Heart right ventricle (tissue), 16 donors: ENCODE data around the gene HCRTR1. TPM values are rescaled to one million over a fixed set of nuclear protein-coding genes. Genes with fewer than 3 reads are reported as not detected.

Source experiments
- ATAC-seq, 8 donors: fragments of 200-7000 bp; cut with Tn5 transposase; one replicate each; pipeline ENCODE4 v1.9.1; 2020; ENCODE audit warnings: mild to moderate bottlenecking in 8 of 8, moderate library complexity in 8 of 8, moderate number of reproducible peaks in 1 of 8
- DNase-seq, 2 donors: peaks; one replicate each; pipeline ENCODE4 v3.0.0-alpha.2; 2020
- H3K27ac ChIP-seq, 10 donors: fragments of 200-600 bp; sonication (generic) in 2 of 10; one replicate each; pipeline versions ENCODE4 v1.5.0 to v1.8.0; 2020 to 2022; ENCODE audit warnings: mild to moderate bottlenecking in 3 of 10
- H3K27me3 ChIP-seq, 7 donors: fragments of 200-600 bp; one replicate each; pipeline ENCODE4 v1.8.0; 2021 to 2022; ENCODE audit warnings: mild to moderate bottlenecking in 2 of 7
- H3K36me3 ChIP-seq, 9 donors: fragments of 200-600 bp; sonication (generic) in 1 of 9; one replicate each; pipeline versions ENCODE4 v1.5.0 to v1.8.0; 2020 to 2022; ENCODE audit warnings: mild to moderate bottlenecking in 2 of 9
- H3K4me1 ChIP-seq, 9 donors: fragments of 200-600 bp; sonication (generic) in 1 of 9; one replicate each; pipeline versions ENCODE4 v1.5.0 to v1.8.0; 2020 to 2022; ENCODE audit warnings: mild to moderate bottlenecking in 4 of 9
- H3K4me3 ChIP-seq, 10 donors: fragments of 200-600 bp; sonication (generic) in 2 of 10; one replicate each; pipeline versions ENCODE4 v1.5.0 to v1.8.0; 2020 to 2022; ENCODE audit warnings: mild to moderate bottlenecking in 7 of 10, moderate library complexity in 2 of 10
- H3K9me3 ChIP-seq, 11 donors: fragments of 200-600 bp in 10 of 11; sonication (generic) in 2 of 11; one replicate each; pipeline versions ENCODE4 v1.5.0 to v1.8.0; 2013 to 2022; ENCODE audit warnings: mild to moderate bottlenecking in 2 of 11, control low read depth in 1 of 11, moderate library complexity in 1 of 11
- WGBS, 2 donors: extraction: QIAGEN DNeasy Blood & Tissue Kit; methylation state at CpG; one replicate each; pipeline ENCODE4 v1.1.7; 2013; ENCODE audit warnings: inconsistent platforms in 1 of 2; 5-methylcytosine and 5-hydroxymethylcytosine counted together
- intact Hi-C, 10 donors: fragments of 100-400 bp; cut with DNase I; formaldehyde crosslinking; loops; one replicate each; pipeline versions ENCODE4 v1.11.1 to v1.14.2; 2022
- long read RNA-seq, 3 donors: library from polyadenylated mRNA; unstranded; transcript quantifications; one replicate each; pipeline ENCODE4 v2.0.0, GENCODE V29; 2020 to 2021
- polyA plus RNA-seq, 2 donors: library from polyadenylated mRNA; stranded (reverse); fragments of 200-250 nt; gene quantifications; one replicate each; pipeline ENCODE4 v1.2.3, GENCODE V29; 2013
- total RNA-seq, 10 donors: library from RNA; stranded (reverse); fragmentation: NEBNext Ultra II Directional in 3 of 10; extraction: Animal tissue kit (Norgen Biotek cat#: 25700) in 3 of 10; gene quantifications; one replicate each; pipeline versions ENCODE4 v1.2.1 to v1.2.4, GENCODE V29; 2021 to 2023
- TF ChIP-seq, protein P1 (sequence below), 9 donors: fragments of 200-600 bp; sonication (generic) in 2 of 9; IDR thresholded peaks; one replicate each; pipeline versions ENCODE4 v1.5.0 to v1.8.0; 2021 to 2022; ENCODE audit warnings: antibody characterized with exemption in 9 of 9, mild to moderate bottlenecking in 5 of 9, moderate library complexity in 1 of 9
- donor health status: Arrhythmogenic right ventricular cardiomyopathy.
- donor health status: ischemic (EF 13 %, LVEDD 7.1; RV severe dilation, severe dysfunction).
- donor health status: healthy with polysubstance abuse.
- donor health status: DM: no; HTN: yes; CAD: no.
- donor health status: DM: no; HTN: no; CAD: no.
- donor health status: ischemic (EF 25% LVEDD 6.9; RV normal size, moderate dysfunction).
- donor health status: ischemic (EF 25% LVEDD 5.7; RV mildly dilated, moderate dysfunction).
- donor health status: healthy.
- donor health status: DM: yes; HTN: yes; CAD: no.
- donor health status: Ischemic cardiomyopathy.
- donor health status: ischemic (EF 35%, LVEDD 5.7; RV mildly dilated, moderate dysfunction).
- donor health status: nonischemic (EF 11% LVEDD 7.7; RV severe dilation, severe dysfunction).
- donor health status: DM: yes; HTN: yes; CAD: no.
- donor health status: PGD.
- donor health status: ischemic (EF 29% LVEDD 5.4; RV normal size, mild dysfunction).
- donor health status: nonischemic (EF 23%, LVEDD 6.1; RV moderate dilation, normal function).

Gene HCRTR1
- total RNA-seq (under 1 TPM in 6 of 10 donors, not detected in 4; 0.17 to 0.92 (median 0.37) TPM), polyA plus RNA-seq (1 to 10 TPM in 1 of 2 donors, under 1 TPM in 1; 0.20 to 1.5 TPM)
- long read RNA-seq, donor 1, partial matches to known transcripts: 0 of 1 reads
- long read RNA-seq, donor 1, other reads (novel, unspliced or antisense): 1 of 1 reads
- long read RNA-seq, donor 2, partial matches to known transcripts: 2 of 6 reads
- long read RNA-seq, donor 2, other reads (novel, unspliced or antisense): 4 of 6 reads
- long read RNA-seq, donor 3, partial matches to known transcripts: 0 of 4 reads
- long read RNA-seq, donor 3, other reads (novel, unspliced or antisense): 4 of 4 reads

DNA sequence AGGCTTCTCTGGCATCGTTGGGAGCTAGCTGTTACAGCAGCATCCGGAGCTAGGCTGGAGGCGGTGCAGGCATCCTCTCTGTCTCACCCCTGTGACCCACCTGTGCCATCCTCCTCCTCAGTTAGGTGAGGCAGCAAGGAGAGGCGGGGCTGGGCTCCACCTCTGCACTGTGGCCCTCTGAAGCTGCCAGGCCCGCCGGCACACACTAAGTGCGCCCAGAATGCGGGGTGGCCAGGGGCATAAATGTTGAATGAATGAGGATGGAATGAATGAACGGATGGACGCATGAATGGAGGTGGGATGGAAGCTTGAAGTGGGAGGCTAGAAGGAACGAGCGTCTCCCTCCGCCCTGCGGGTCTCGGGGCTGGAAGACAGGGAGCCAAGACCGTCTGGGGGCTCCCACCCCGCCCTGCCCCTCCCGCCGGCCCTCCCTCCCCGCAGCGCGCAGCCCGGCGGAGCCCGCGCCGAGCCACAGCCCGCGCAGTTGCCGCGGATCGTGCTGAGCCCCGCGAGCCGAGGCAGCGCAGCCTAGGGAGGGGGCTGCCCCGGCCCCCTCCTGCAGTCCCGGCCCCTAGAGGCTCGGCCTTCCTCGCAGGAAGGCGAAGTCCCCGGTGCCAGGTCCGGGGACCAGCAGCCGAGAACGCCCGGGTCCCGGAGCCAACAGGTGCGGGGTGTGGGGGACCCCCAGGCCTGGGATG lies at the start of gene HCRTR1:
Gene HCRTR1 (plus strand): TSS at position 472 of the 698 bp plus-strand sequence. CDS start 1,504 bp downstream, outside the sequence.
- Histone ChIP-seq H3K9me3 (no peaks in the 10 kb centered on the region), H3K27ac (peak within 1 kb of the TSS in 4 of 10 donors; percentile 9 to 69 (median 34)), H3K27me3 (peaks cover 0 to 31% (median 10%) of the 10 kb centered on the region in 7 donors), H3K4me1 (peaks cover 6 to 46% (median 27%) of the 10 kb centered on the region in 9 donors), H3K4me3 (peak within 1 kb of the TSS; percentile 36 to 73 (median 62)), H3K36me3 (no peaks in the 10 kb centered on the region)
- intact Hi-C loops: no loop called here
- no peak for DNase-seq
- peak in 4 of 8 donors; percentile 3 to 29 (median 15) for ATAC-seq
- TF ChIP-seq, protein P1, sequence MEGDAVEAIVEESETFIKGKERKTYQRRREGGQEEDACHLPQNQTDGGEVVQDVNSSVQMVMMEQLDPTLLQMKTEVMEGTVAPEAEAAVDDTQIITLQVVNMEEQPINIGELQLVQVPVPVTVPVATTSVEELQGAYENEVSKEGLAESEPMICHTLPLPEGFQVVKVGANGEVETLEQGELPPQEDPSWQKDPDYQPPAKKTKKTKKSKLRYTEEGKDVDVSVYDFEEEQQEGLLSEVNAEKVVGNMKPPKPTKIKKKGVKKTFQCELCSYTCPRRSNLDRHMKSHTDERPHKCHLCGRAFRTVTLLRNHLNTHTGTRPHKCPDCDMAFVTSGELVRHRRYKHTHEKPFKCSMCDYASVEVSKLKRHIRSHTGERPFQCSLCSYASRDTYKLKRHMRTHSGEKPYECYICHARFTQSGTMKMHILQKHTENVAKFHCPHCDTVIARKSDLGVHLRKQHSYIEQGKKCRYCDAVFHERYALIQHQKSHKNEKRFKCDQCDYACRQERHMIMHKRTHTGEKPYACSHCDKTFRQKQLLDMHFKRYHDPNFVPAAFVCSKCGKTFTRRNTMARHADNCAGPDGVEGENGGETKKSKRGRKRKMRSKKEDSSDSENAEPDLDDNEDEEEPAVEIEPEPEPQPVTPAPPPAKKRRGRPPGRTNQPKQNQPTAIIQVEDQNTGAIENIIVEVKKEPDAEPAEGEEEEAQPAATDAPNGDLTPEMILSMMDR (IDR thresholded peaks at IDR 0.05): no peak
- 8% methylated on average over 40 to 48 of the region's 48 CpGs for WGBS, 2 donors

DNA sequence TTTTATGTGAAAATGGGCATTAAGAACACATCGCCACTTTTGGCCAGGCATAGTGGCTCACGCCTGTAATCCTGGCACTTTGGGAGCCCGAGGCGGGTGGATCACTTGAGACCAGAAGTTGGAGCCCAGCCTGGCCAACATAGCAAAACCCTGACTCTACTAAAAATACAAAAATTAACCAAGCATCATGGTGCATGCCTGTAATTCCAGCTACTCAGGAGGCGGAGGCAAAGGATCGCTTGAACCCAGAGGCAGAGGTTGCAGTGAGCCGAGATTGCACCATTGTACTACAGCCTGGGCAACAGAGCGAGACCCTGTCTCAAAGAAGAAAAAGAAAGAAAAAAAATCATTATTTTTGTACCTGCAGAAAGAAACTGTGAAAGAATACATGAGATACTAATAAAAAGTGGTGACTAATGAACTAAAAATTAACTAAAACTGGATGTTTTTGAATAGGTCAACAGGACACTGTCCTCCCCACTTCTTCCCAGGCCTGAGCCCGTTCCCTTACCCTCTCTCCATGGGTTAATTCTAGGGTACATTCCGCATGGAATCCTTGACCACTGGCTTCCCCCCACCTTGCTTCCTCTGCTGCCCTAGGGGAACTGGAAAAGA lies 49.4 kb upstream of the HCRTR1 start:
- intact Hi-C loops: loop anchor here in 4 of 10 donors (2.0 to 10.0 kb wide), 3 partner anchors 25 to 224 kb away; no protein-coding TSS in a partner anchor
- H3K9me3 ChIP-seq: no peaks in the 10 kb centered on the region

DNA sequence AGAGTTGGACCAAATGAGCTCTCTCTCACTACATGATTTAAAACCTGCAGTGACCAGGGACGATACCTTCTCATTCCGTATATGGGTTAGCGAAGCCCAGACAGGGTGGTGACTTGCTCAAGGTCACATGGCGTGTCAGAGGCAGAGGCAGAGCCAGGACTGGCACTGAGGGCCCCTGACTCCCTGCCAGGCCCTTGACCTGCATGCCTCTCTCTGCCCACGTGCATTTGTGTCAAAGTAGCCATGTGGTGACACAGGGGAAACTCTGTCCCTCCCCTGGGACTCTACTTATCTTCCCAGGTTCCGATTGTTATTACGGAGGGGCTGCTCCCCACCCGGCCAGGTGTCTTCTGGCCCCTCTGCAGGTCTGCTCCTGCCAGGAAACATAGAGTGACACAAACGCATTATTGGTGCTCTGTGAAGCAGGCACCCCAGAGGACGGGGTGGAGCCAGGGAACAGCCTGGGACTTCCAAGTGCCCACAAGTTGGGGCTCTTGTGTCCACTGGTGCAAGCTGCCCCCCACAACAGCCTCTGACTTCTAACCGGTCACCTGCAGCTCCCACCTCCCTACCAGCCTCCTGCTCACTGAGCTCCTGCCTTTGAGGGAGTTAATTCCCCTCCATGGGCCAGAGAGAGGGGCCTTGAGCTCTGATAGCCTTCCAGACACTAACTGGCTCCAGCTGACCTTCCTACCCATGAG lies 48.4 kb upstream of the HCRTR1 start:
- H3K27me3 ChIP-seq: no peaks in the 10 kb centered on the region
- H3K27ac ChIP-seq: peak overlapping the region in 9 of 10 donors; percentile 31 to 82 (median 69)
- DNase-seq: peak; percentile 73 to 74
- TF ChIP-seq, protein P1 (IDR thresholded peaks at IDR 0.05): no peak
- no peaks in the 10 kb centered on the region for H3K36me3 ChIP-seq
- peaks cover 12 to 41% (median 26%) of the 10 kb centered on the region in 9 donors for H3K4me1 ChIP-seq
- H3K9me3 ChIP-seq: no peaks in the 10 kb centered on the region
- no peak overlapping the region for H3K4me3 ChIP-seq
- intact Hi-C loops: loop anchor here in 4 of 10 donors (5.0 to 10.0 kb wide), 2 partner anchors 216 to 223 kb away; no protein-coding TSS in a partner anchor
- ATAC-seq: peak; percentile 69 to 92 (median 85)
- WGBS, 2 donors: 49 to 59% methylated on average over 11 of the region's 11 CpGs

More for the DNA sequence above, 49.4 kb upstream of the HCRTR1 start:
- WGBS, 2 donors: 72 to 77% methylated on average over 10 of the region's 10 CpGs
- DNase-seq (no peak), ATAC-seq (peak in 2 of 8 donors; percentile 24 to 33)
- no peaks in the 10 kb centered on the region for H3K36me3 ChIP-seq
- H3K4me3 ChIP-seq: no peak overlapping the region
- TF ChIP-seq, protein P1 (IDR thresholded peaks at IDR 0.05): no peak
- H3K27me3 ChIP-seq: peaks cover 0 to under 1% (median 0%) of the 10 kb centered on the region in 7 donors
- peak overlapping the region in 6 of 10 donors; percentile 57 to 82 (median 80) for H3K27ac ChIP-seq
- peaks cover 7 to 34% (median 16%) of the 10 kb centered on the region in 9 donors for H3K4me1 ChIP-seq
